ENCODE results near the gene PHAF1.

- TF ChIP-seq CTCF (IDR thresholded peaks at IDR 0.05; ENCODE audit: poor library complexity, severe bottlenecking) = no peak
- no peak for TF ChIP-seq TAF1 (IDR thresholded peaks at IDR 0.05; ENCODE audit: low read depth)
- no peak for TF ChIP-seq POLR2AphosphoS5 (IDR thresholded peaks at IDR 0.05)
- TF ChIP-seq SMC3 (conservative IDR thresholded peaks at IDR 0.05; ENCODE audit: poor library complexity) = no peak
Observed at GRCh38 chr16:67169011-67169451, 59.3 kb downstream of the PHAF1 start.

Data from neural cell (in vitro differentiated cells).